Neuronal stem cell (in vitro differentiated cells): ENCODE data around the gene TMEM130.
A peak's percentile ranks its signal among the peaks of the same experiment; 100 is the strongest.

Experiments used
- DNase-seq: peaks from one replicate; pipeline ENCODE4 v3.0.0-alpha.2; 2013; ENCODE audit warnings: low spot score
- H2AFZ ChIP-seq: one replicate; pipeline ENCODE4 v1.6.1; 2013; ENCODE audit warnings: mild to moderate bottlenecking, low read length, inconsistent platforms
- H2AK5ac ChIP-seq: 2 replicates; pipeline ENCODE4 v1.6.1; 2013; ENCODE audit warnings: low read depth, mild to moderate bottlenecking, inconsistent platforms, low read length, moderate library complexity, mixed read lengths
- H2BK120ac ChIP-seq: 2 replicates; pipeline ENCODE4 v1.6.1; 2013; ENCODE audit warnings: low read depth, mild to moderate bottlenecking, inconsistent platforms, low read length, moderate library complexity, mixed read lengths
- H2BK12ac ChIP-seq: one replicate; pipeline ENCODE4 v1.6.1; 2013; ENCODE audit warnings: low read length, inconsistent platforms
- H2BK15ac ChIP-seq: 2 replicates; pipeline ENCODE4 v1.6.1; 2013; ENCODE audit warnings: mild to moderate bottlenecking, low read length, inconsistent platforms, mixed read lengths
- H2BK5ac ChIP-seq: one replicate; pipeline ENCODE4 v1.6.1; 2013; ENCODE audit warnings: inconsistent platforms, mild to moderate bottlenecking, low read length, moderate library complexity
- H3K14ac ChIP-seq: one replicate; pipeline ENCODE4 v1.6.1; 2013; ENCODE audit warnings: low read length, inconsistent platforms
- H3K18ac ChIP-seq: 2 replicates; pipeline ENCODE4 v1.6.1; 2013; ENCODE audit warnings: low read length, inconsistent platforms
- H3K23ac ChIP-seq: 2 replicates; pipeline ENCODE4 v1.6.1; 2013; ENCODE audit warnings: low read depth, mild to moderate bottlenecking, mixed read lengths, low read length, inconsistent platforms; ENCODE audit not compliant: poor library complexity
- H3K27ac ChIP-seq: replicated peaks from 3 replicates; pipeline ENCODE4 v1.5.1; 2013; ENCODE audit warnings: low read length, inconsistent platforms
- H3K27me3 ChIP-seq, 3 experiments: 2 replicates each; pipeline ENCODE4 v1.6.1; 2013; ENCODE audit warnings: low read length in 3 of 3, mild to moderate bottlenecking in 2 of 3, inconsistent platforms in 1 of 3, low read depth in 1 of 3, mixed read lengths in 1 of 3, moderate library complexity in 1 of 3; ENCODE audit not compliant: control insufficient read depth in 3 of 3, insufficient read depth in 3 of 3
- H3K36me3 ChIP-seq, 2 donors: replicated peaks in 1 of 2; 2 replicates each; pipeline ENCODE4 v1.6.1; 2013; ENCODE audit warnings: low read length in 2 of 2; ENCODE audit not compliant: control insufficient read depth in 2 of 2, insufficient read depth in 2 of 2
- H3K4ac ChIP-seq: 2 replicates; pipeline ENCODE4 v1.6.1; 2013; ENCODE audit warnings: inconsistent platforms, mild to moderate bottlenecking, low read length, moderate library complexity
- H3K4me1 ChIP-seq, 2 donors: 1 replicate in 1 of 2; 2 replicates in 1 of 2; pipeline ENCODE4 v1.6.1; 2013; ENCODE audit warnings: low read length in 2 of 2, low read depth in 1 of 2; ENCODE audit not compliant: control insufficient read depth in 2 of 2, insufficient read depth in 1 of 2
- H3K4me2 ChIP-seq: one replicate; pipeline ENCODE4 v1.6.1; 2013; ENCODE audit warnings: mild to moderate bottlenecking, low read length, inconsistent platforms; ENCODE audit not compliant: insufficient read depth, poor library complexity, severe bottlenecking
- H3K4me3 ChIP-seq, 2 donors: 2 replicates each; pipeline ENCODE4 v1.5.1; 2013; ENCODE audit warnings: low read length in 2 of 2, mild to moderate bottlenecking in 2 of 2, inconsistent platforms in 1 of 2, moderate library complexity in 1 of 2
- H3K79me1 ChIP-seq: one replicate; pipeline ENCODE4 v1.6.1; 2013; ENCODE audit warnings: low read depth, mild to moderate bottlenecking, inconsistent platforms, low read length, moderate library complexity
- H3K9ac ChIP-seq: one replicate; pipeline ENCODE4 v1.6.1; 2013; ENCODE audit warnings: mild to moderate bottlenecking, low read depth, low read length, inconsistent platforms; ENCODE audit not compliant: poor library complexity
- H3K9me3 ChIP-seq, 2 donors: replicated peaks in 1 of 2; 2 replicates each; pipeline versions ENCODE3 to v1.6.1; 2013; ENCODE audit warnings: low read length in 2 of 2, mild to moderate bottlenecking in 2 of 2, inconsistent platforms in 1 of 2, low read depth in 1 of 2, mixed read lengths in 1 of 2, moderate library complexity in 1 of 2; ENCODE audit not compliant: control insufficient read depth in 2 of 2, insufficient read depth in 1 of 2
- H4K8ac ChIP-seq: one replicate; pipeline ENCODE4 v1.6.1; 2013; ENCODE audit warnings: low read depth, mild to moderate bottlenecking, inconsistent platforms, low read length, moderate library complexity
- H4K91ac ChIP-seq: one replicate; pipeline ENCODE4 v1.6.1; 2013; ENCODE audit warnings: low read length, low read depth, mild to moderate bottlenecking, inconsistent platforms; ENCODE audit not compliant: poor library complexity
- WGBS, 2 donors: extraction: QIAGEN DNeasy Blood & Tissue Kit; methylation state at CpG; one replicate each; pipeline ENCODE4 v1.1.7; 2013; ENCODE audit warnings: missing lambda C conversion rate in 2 of 2, mixed read lengths in 1 of 2; ENCODE audit not compliant: insufficient read length in 2 of 2, insufficient replicate concordance in 1 of 2; ENCODE audit errors: extremely low coverage in 2 of 2; 5-methylcytosine and 5-hydroxymethylcytosine counted together

TMEM130 gene

GRCh38 chr7:98840096-98840495, 29.7 kb downstream of the TMEM130 start:
- H3K23ac ChIP-seq: no peak overlapping the region
- no CpG with 5 or more reads among the region's 11 CpGs for WGBS, 2 donors

DNA sequence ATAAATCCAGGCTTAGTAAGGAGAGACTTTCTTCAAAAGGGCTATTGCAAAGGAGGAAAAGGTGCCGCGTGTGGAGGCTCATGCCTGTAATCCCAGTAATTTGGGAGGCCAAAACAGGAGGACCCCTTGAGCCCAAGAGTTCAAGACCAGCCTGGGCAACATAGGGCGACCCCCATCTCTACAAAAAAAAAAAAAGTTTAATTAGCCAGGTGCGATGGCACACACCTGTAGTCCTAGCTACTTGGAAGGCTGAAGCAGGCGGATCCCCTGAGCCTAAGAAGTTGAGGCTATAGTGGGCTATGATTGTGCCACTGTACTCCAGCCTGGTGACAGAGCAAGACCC, 32.2 kb downstream of the TMEM130 start:
- H3K27ac ChIP-seq: no peak overlapping the region
- H2BK15ac ChIP-seq: no peak overlapping the region
- WGBS, 2 donors: no CpG with 5 or more reads among the region's 5 CpGs
- no peak overlapping the region for H3K4me2 ChIP-seq
- H3K14ac ChIP-seq: no peak overlapping the region
- H2AFZ ChIP-seq: peak overlapping the region; percentile 27
- H3K9ac ChIP-seq: no peak overlapping the region
- H2BK120ac ChIP-seq: no peak overlapping the region
- no peak overlapping the region for H2BK5ac ChIP-seq
- H3K27me3 ChIP-seq: no peaks in the 10 kb centered on the region
- no peak overlapping the region for H4K91ac ChIP-seq
- H4K8ac ChIP-seq: no peak overlapping the region
- no peak overlapping the region for H2BK12ac ChIP-seq
- no peaks in the 10 kb centered on the region for H3K36me3 ChIP-seq
- H2AK5ac ChIP-seq: no peak overlapping the region
- DNase-seq: no peak
- H3K4ac ChIP-seq: no peak overlapping the region
- H3K4me3 ChIP-seq: no peak overlapping the region
- no peaks in the 10 kb centered on the region for H3K79me1 ChIP-seq
- no peaks in the 10 kb centered on the region for H3K9me3 ChIP-seq
- no peak overlapping the region for H3K18ac ChIP-seq
- no peak overlapping the region for H3K23ac ChIP-seq
- H3K4me1 ChIP-seq: peaks cover 0 to 1% of the 10 kb centered on the region in 2 donors

More at GRCh38 chr7:98840096-98840495, 29.7 kb downstream of the TMEM130 start:
- Histone ChIP-seq H3K4me3 (no peak overlapping the region), H3K14ac (no peak overlapping the region), H4K8ac (no peak overlapping the region), H2AFZ (no peak overlapping the region), H3K79me1 (no peaks in the 10 kb centered on the region), H2BK12ac (no peak overlapping the region), H2AK5ac (no peak overlapping the region), H3K4me2 (no peak overlapping the region), H2BK15ac (no peak overlapping the region), H2BK5ac (no peak overlapping the region), H3K36me3 (no peaks in the 10 kb centered on the region), H3K27me3 (no peaks in the 10 kb centered on the region), H3K27ac (no peak overlapping the region), H4K91ac (no peak overlapping the region), H3K4ac (no peak overlapping the region), H3K9ac (no peak overlapping the region), H2BK120ac (no peak overlapping the region), H3K9me3 (no peaks in the 10 kb centered on the region), H3K18ac (peak overlapping the region; percentile 19), H3K4me1 (peaks cover 0 to 1% of the 10 kb centered on the region in 2 donors)
- no peak for DNase-seq

- no peak overlapping the region for H3K4me2 ChIP-seq
- H3K9me3 ChIP-seq: no peaks in the 10 kb centered on the region
- H3K14ac ChIP-seq: no peak overlapping the region
- H3K4me1 ChIP-seq: peaks cover 0 to 1% of the 10 kb centered on the region in 2 donors
- no peak overlapping the region for H4K8ac ChIP-seq
- H3K18ac ChIP-seq: no peak overlapping the region
- no peak overlapping the region for H2BK15ac ChIP-seq
- no peak overlapping the region for H4K91ac ChIP-seq
- H3K27me3 ChIP-seq: no peaks in the 10 kb centered on the region
- no peak overlapping the region for H3K23ac ChIP-seq
- WGBS, 2 donors: no CpG with 5 or more reads among the region's 10 CpGs
- no peak overlapping the region for H3K4me3 ChIP-seq
- no peak overlapping the region for H3K4ac ChIP-seq
- no peaks in the 10 kb centered on the region for H3K36me3 ChIP-seq
- H2AK5ac ChIP-seq: no peak overlapping the region
- H2BK120ac ChIP-seq: no peak overlapping the region
- no peaks in the 10 kb centered on the region for H3K79me1 ChIP-seq
- H2BK5ac ChIP-seq: no peak overlapping the region
- DNase-seq: peak; percentile 50
- peak overlapping the region; percentile 27 for H2AFZ ChIP-seq
- H2BK12ac ChIP-seq: no peak overlapping the region
- no peak overlapping the region for H3K9ac ChIP-seq
- no peak overlapping the region for H3K27ac ChIP-seq
Measured at GRCh38 chr7:98836811-98837629, 32.8 kb downstream of the TMEM130 start.

DNA sequence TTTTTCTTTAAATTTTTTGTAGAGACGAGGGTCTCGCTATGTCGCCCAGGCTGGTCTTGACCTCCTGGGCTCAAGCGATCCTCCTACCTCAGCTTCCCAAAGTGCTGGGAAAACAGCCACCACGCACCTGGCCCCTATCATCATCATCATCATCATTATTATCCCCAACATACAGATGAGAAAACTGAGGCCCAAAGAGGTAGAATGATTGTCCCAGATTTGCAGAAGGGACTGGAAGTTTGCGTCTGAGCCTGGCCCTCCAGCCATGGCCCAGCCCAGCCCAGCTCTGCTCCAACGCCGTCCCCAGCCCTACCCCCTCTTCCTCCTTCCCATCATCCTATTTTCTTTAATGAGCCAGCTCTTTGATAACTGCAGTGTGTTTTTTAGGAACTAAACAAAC, 34.9 kb downstream of the TMEM130 start:
- Histone ChIP-seq H3K23ac (no peak overlapping the region), H4K91ac (no peak overlapping the region), H3K36me3 (no peaks in the 10 kb centered on the region), H3K27me3 (no peaks in the 10 kb centered on the region), H3K4me2 (no peak overlapping the region), H2AK5ac (no peak overlapping the region), H2BK5ac (no peak overlapping the region), H3K27ac (no peak overlapping the region), H2BK15ac (no peak overlapping the region), H3K4me3 (no peak overlapping the region), H3K79me1 (no peaks in the 10 kb centered on the region), H2AFZ (no peak overlapping the region), H3K9me3 (no peaks in the 10 kb centered on the region), H3K18ac (no peak overlapping the region), H3K4me1 (peaks cover 0 to 1% of the 10 kb centered on the region in 2 donors), H2BK120ac (no peak overlapping the region), H4K8ac (no peak overlapping the region), H3K14ac (no peak overlapping the region), H2BK12ac (no peak overlapping the region), H3K9ac (no peak overlapping the region), H3K4ac (no peak overlapping the region)
- no CpG with 5 or more reads among the region's 8 CpGs for WGBS, 2 donors
- no peak for DNase-seq
